ENCODE measurements around the gene BEGAIN. TPM values are rescaled to one million over a fixed set of nuclear protein-coding genes. Genes with fewer than 3 reads are reported as not detected.

Gene BEGAIN
- total RNA-seq, 4 donors from 2014 or later = 0.25 to 0.49 (median 0.26) TPM; not detected in 1

- H3K4me1 ChIP-seq = peaks cover 0 to 3% of the 10 kb centered on the region in 2 donors
- intact Hi-C loops (cut with DNase I; ENCODE audit: low total_unique reads) (no loop called here), in situ Hi-C loops (cut with MboI; ENCODE audit: low sequenced_read_pairs in 4 of 4) (no loop called here)
- H3K4me3 ChIP-seq = no peak overlapping the region
- no peaks in the 10 kb centered on the region for H3K9me3 ChIP-seq
- no peak overlapping the region for H3K27ac ChIP-seq
- ATAC-seq = no peak
- TF ChIP-seq CTCF (IDR thresholded peaks at IDR 0.05 in 4 of 5, conservative IDR thresholded peaks at IDR 0.05 in 1 of 5) = no peak
- no peak for TF ChIP-seq POLR2A (IDR thresholded peaks at IDR 0.05)
- no peak for DNase-seq
- no peaks in the 10 kb centered on the region for H3K27me3 ChIP-seq
- H3K36me3 ChIP-seq = no peaks in the 10 kb centered on the region
These were observed 36.2 kb downstream of the BEGAIN start for GRCh38 chr14:100551056-100551455.

- Histone ChIP-seq H3K36me3 (no peaks in the 10 kb centered on the region), H3K4me1 (peaks cover 0 to 8% of the 10 kb centered on the region in 2 donors), H3K27ac (no peak overlapping the region), H3K4me3 (no peak overlapping the region), H3K27me3 (no peaks in the 10 kb centered on the region), H3K9me3 (no peaks in the 10 kb centered on the region)
- no peak for TF ChIP-seq POLR2A (IDR thresholded peaks at IDR 0.05)
- TF ChIP-seq CTCF (IDR thresholded peaks at IDR 0.05 in 4 of 5, conservative IDR thresholded peaks at IDR 0.05 in 1 of 5) = no peak
- ATAC-seq (no peak), DNase-seq (no peak)
- in situ Hi-C loops (cut with MboI; ENCODE audit: low sequenced_read_pairs in 4 of 4) = no loop called here
- intact Hi-C loops (cut with DNase I; ENCODE audit: low total_unique reads) = loop anchor here (5.0 kb wide), 1 partner anchor 948 kb away; the partner anchor contains the start of gene CCDC85C
These were observed 37.2 kb downstream of the BEGAIN start for GRCh38 chr14:100549834-100550625.

- in situ Hi-C loops (cut with MboI; ENCODE audit: low sequenced_read_pairs in 4 of 4) (no loop called here), intact Hi-C loops (cut with DNase I; ENCODE audit: low total_unique reads) (loop anchor here (5.0 kb wide), 1 partner anchor 947 kb away; the partner anchor contains the start of gene CCDC85C)
- Histone ChIP-seq H3K9me3 (no peaks in the 10 kb centered on the region), H3K36me3 (no peaks in the 10 kb centered on the region), H3K4me1 (peaks cover 0 to 8% of the 10 kb centered on the region in 2 donors), H3K27me3 (no peaks in the 10 kb centered on the region), H3K4me3 (no peak overlapping the region), H3K27ac (no peak overlapping the region)
- ATAC-seq (no peak), DNase-seq (no peak)
- TF ChIP-seq POLR2A (IDR thresholded peaks at IDR 0.05) = no peak
- no peak for TF ChIP-seq CTCF (IDR thresholded peaks at IDR 0.05 in 4 of 5, conservative IDR thresholded peaks at IDR 0.05 in 1 of 5)
These were observed 38.3 kb downstream of the BEGAIN start for GRCh38 chr14:100548939-100549338.

GRCh38 chr14:100548295-100548655 lies 38.9 kb downstream of the BEGAIN start:
- Histone ChIP-seq H3K27ac (no peak overlapping the region), H3K4me1 (peaks cover 0 to 8% of the 10 kb centered on the region in 2 donors), H3K9me3 (no peaks in the 10 kb centered on the region), H3K4me3 (no peak overlapping the region), H3K36me3 (no peaks in the 10 kb centered on the region), H3K27me3 (no peaks in the 10 kb centered on the region)
- intact Hi-C loops (cut with DNase I; ENCODE audit: low total_unique reads) = loop anchor here (5.0 kb wide), 1 partner anchor 946 kb away; the partner anchor contains the start of gene CCDC85C
- DNase-seq (no peak), ATAC-seq (no peak)
- TF ChIP-seq CTCF (IDR thresholded peaks at IDR 0.05 in 4 of 5, conservative IDR thresholded peaks at IDR 0.05 in 1 of 5) (no peak), POLR2A (IDR thresholded peaks at IDR 0.05) (no peak)
- in situ Hi-C loops (cut with MboI; ENCODE audit: low sequenced_read_pairs in 4 of 4) = no loop called here

All from gastrocnemius medialis (tissue), 4 donors.